B cell (primary cell): ENCODE measurements around the gene PSMG3. TPM values are rescaled to one million over a fixed set of nuclear protein-coding genes. Genes with fewer than 3 reads are reported as not detected.

ENCODE experiments used
- ATAC-seq: fragments of 200-7000 bp; cut with Tn5 transposase; one replicate; pipeline ENCODE4 v1.10.0; 2021; ENCODE audit warnings: low read depth, mild to moderate bottlenecking, moderate number of reproducible peaks, moderate library complexity
- CTCF ChIA-PET: fragments of 350-600 bp; sonication (Branson Sonifier 250); formaldehyde crosslinking; loops from one replicate; lab custom pipeline; 2021; ENCODE audit warnings: antibody characterized with exemption, inconsistent platforms; lab: Charles Lee
- POLR2A ChIA-PET: fragments of 350-600 bp; sonication (Branson Sonifier 250); formaldehyde crosslinking; loops from one replicate; lab custom pipeline; 2021; ENCODE audit warnings: antibody characterized with exemption; lab: Charles Lee
- DNase-seq: peaks from one replicate; pipeline ENCODE4 v3.0.0; 2013
- H2AFZ ChIP-seq: 2 replicates; pipeline ENCODE4 v1.6.1; 2012; ENCODE audit warnings: mild to moderate bottlenecking, low read depth, low read length; ENCODE audit not compliant: insufficient read depth, poor library complexity, severe bottlenecking
- H3K27ac ChIP-seq, 2 donors: 1 replicate in 1 of 2; 2 replicates in 1 of 2; pipeline ENCODE4 v1.5.1; 2012 to 2013; ENCODE audit warnings: low read length in 2 of 2, mild to moderate bottlenecking in 2 of 2, moderate library complexity in 1 of 2
- H3K27me3 ChIP-seq, 4 experiments: fragments of 200-600 bp in 1 of 4; sonication (generic) in 1 of 4; replicated peaks in 1 of 4; 1 replicate in 2 of 4; 2 replicates in 2 of 4; pipeline versions ENCODE4 v1.6.1 to v1.7.0; 2013 to 2016; ENCODE audit warnings: low read length in 3 of 4, mild to moderate bottlenecking in 2 of 4, mixed read lengths in 1 of 4, moderate library complexity in 1 of 4; ENCODE audit not compliant: insufficient read depth in 4 of 4, control insufficient read depth in 3 of 4; ENCODE audit errors: control extremely low read depth in 1 of 4
- H3K36me3 ChIP-seq, 2 experiments: replicated peaks in 1 of 2; 1 replicate in 1 of 2; 2 replicates in 1 of 2; pipeline versions ENCODE4 v1.6.1 to v1.7.1; 2013; ENCODE audit warnings: low read length in 1 of 2; ENCODE audit not compliant: insufficient read depth in 2 of 2, control insufficient read depth in 1 of 2; ENCODE audit errors: control extremely low read depth in 1 of 2, extremely low read depth in 1 of 2
- H3K4me1 ChIP-seq, 2 donors: fragments of 200-600 bp in 1 of 2; sonication (generic) in 1 of 2; 1 replicate in 1 of 2; 2 replicates in 1 of 2; pipeline versions ENCODE4 v1.5.1 to v1.6.1; 2013 to 2017; ENCODE audit warnings: low read length in 2 of 2; ENCODE audit not compliant: control insufficient read depth in 2 of 2, insufficient read depth in 2 of 2
- H3K4me2 ChIP-seq: replicated peaks from 2 replicates; pipeline ENCODE3; 2012; ENCODE audit warnings: mild to moderate bottlenecking, low read depth, low read length; ENCODE audit not compliant: poor library complexity, severe bottlenecking
- H3K4me3 ChIP-seq, 5 experiments: fragments of 200-600 bp in 1 of 5; sonication (generic) in 1 of 5; 1 replicate in 3 of 5; 2 replicates in 2 of 5; pipeline versions ENCODE4 v1.5.1 to v1.7.0; 2011 to 2016; ENCODE audit warnings: low read length in 4 of 5, mild to moderate bottlenecking in 4 of 5, low read depth in 2 of 5, control low read depth in 1 of 5, moderate library complexity in 1 of 5; ENCODE audit not compliant: insufficient read depth in 1 of 5; ENCODE audit errors: control extremely low read depth in 1 of 5, extremely low read depth in 1 of 5
- H3K79me2 ChIP-seq: fragments of 200-600 bp; sonication (generic); one replicate; pipeline ENCODE4 v1.6.0; 2016; ENCODE audit warnings: low read length; ENCODE audit not compliant: control insufficient read depth, insufficient read depth
- H3K9ac ChIP-seq: fragments of 200-600 bp; sonication (generic); 2 replicates; pipeline ENCODE4 v1.6.1; 2017; ENCODE audit warnings: mild to moderate bottlenecking, low read length, moderate library complexity
- H3K9me3 ChIP-seq, 3 donors: one replicate each; pipeline versions ENCODE4 v1.6.1 to v1.7.1; 2013; ENCODE audit warnings: low read length in 2 of 3; ENCODE audit not compliant: control insufficient read depth in 2 of 3, insufficient read depth in 1 of 3; ENCODE audit errors: control extremely low read depth in 1 of 3
- H4K20me1 ChIP-seq: 2 replicates; pipeline ENCODE4 v1.6.0; 2012; ENCODE audit warnings: mild to moderate bottlenecking, low read length; ENCODE audit not compliant: insufficient read depth, control insufficient read depth, poor library complexity, severe bottlenecking
- H3K27ac Mint-ChIP-seq: one replicate; pipeline ENCODE4 v1.8.0; 2021; ENCODE audit warnings: mixed read lengths
- H3K27me3 Mint-ChIP-seq: one replicate; pipeline ENCODE4 v1.8.0; 2021; ENCODE audit warnings: mixed read lengths
- H3K4me1 Mint-ChIP-seq: one replicate; pipeline ENCODE4 v1.8.0; 2021; ENCODE audit warnings: mixed read lengths
- H3K4me3 Mint-ChIP-seq: one replicate; pipeline ENCODE4 v1.8.0; 2021; ENCODE audit warnings: mixed read lengths
- H3K9me3 Mint-ChIP-seq: one replicate; pipeline ENCODE4 v1.8.0; 2022; ENCODE audit warnings: mixed read lengths; ENCODE audit not compliant: insufficient read depth
- CTCF ChIP-seq: fragments of 200-600 bp; IDR thresholded peaks from one replicate; pipeline ENCODE4 v1.8.0; 2022; ENCODE audit warnings: antibody characterized with exemption, mild to moderate bottlenecking
- EZH2 ChIP-seq: IDR thresholded peaks from 2 replicates; pipeline ENCODE4 v1.6.1; 2012; ENCODE audit warnings: borderline replicate concordance, low read depth, mild to moderate bottlenecking, moderate library complexity, low read length; ENCODE audit not compliant: insufficient read depth, poor library complexity, severe bottlenecking
- WGBS: methylation state at CpG from one replicate; pipeline ENCODE4 v1.1.5; 2013; ENCODE audit warnings: missing lambda C conversion rate; ENCODE audit not compliant: insufficient coverage; 5-methylcytosine and 5-hydroxymethylcytosine counted together
- intact Hi-C: fragments of 100-400 bp; cut with micrococcal nuclease; formaldehyde crosslinking; loops from one replicate; pipeline ENCODE4 v1.10.0; 2022
- polyA plus RNA-seq: library from polyadenylated mRNA; depleted of rRNA; stranded (reverse); fragments of >200 nt; gene quantifications from 2 replicates; pipeline ENCODE4 v1.2.3, GENCODE V29; 2012
- total RNA-seq, 2 donors: library from RNA; stranded (reverse); fragments of 120-200 nt in 1 of 2; gene quantifications; 1 replicate in 1 of 2; 2 replicates in 1 of 2; pipeline versions ENCODE4 v1.2.3 to v1.2.4, GENCODE V29; 2013 to 2022

Gene PSMG3
- total and polyA plus RNA-seq, 2 donors (not counting 1 experiment from before 2014, with no cell fraction given), result 27.4 to 75.7 TPM

- no peaks in the 10 kb centered on the region for H3K9me3 Mint-ChIP-seq
- WGBS, result 100% methylated on average over 1 of the region's 2 CpGs
- no peak overlapping the region for H3K9ac ChIP-seq
- intact Hi-C loops, result no loop called here
- no peaks in the 10 kb centered on the region for H4K20me1 ChIP-seq
- no peak overlapping the region for H3K4me3 Mint-ChIP-seq
- no peaks in the 10 kb centered on the region for H3K4me1 ChIP-seq
- ChIA-PET CTCF (no interaction called here), POLR2A (no interaction called here)
- TF ChIP-seq EZH2 (no peak), CTCF (no peak)
- no peak overlapping the region for H3K27ac Mint-ChIP-seq
- ATAC-seq (no peak), DNase-seq (no peak)
- H3K4me1 Mint-ChIP-seq, result no peaks in the 10 kb centered on the region
- H3K27ac ChIP-seq, result no peak overlapping the region
- no peaks in the 10 kb centered on the region for H3K79me2 ChIP-seq
- peaks cover 15% of the 10 kb centered on the region for H3K27me3 Mint-ChIP-seq
- H2AFZ ChIP-seq, result no peak overlapping the region
- H3K27me3 ChIP-seq, result peaks cover 0 to 4% (median 0%) of the 10 kb centered on the region in 4 experiments
- H3K4me2 ChIP-seq, result no peak overlapping the region
- H3K36me3 ChIP-seq, result no peaks in the 10 kb centered on the region
- H3K4me3 ChIP-seq, result no peak overlapping the region
- H3K9me3 ChIP-seq, result peaks cover 0 to 3% (median 0%) of the 10 kb centered on the region in 3 donors
These were observed 34.6 kb upstream of the PSMG3 start for GRCh38 chr7:1604383-1604782.

GRCh38 chr7:1603346-1604225, 33.8 kb upstream of the PSMG3 start:
- WGBS, result 91% methylated on average over 41 of the region's 41 CpGs
- Histone ChIP-seq H3K9ac (no peak overlapping the region), H3K27ac (no peak overlapping the region), H4K20me1 (no peaks in the 10 kb centered on the region), H2AFZ (no peak overlapping the region), H3K4me2 (no peak overlapping the region), H3K4me3 (no peak overlapping the region), H3K36me3 (no peaks in the 10 kb centered on the region), H3K27me3 (peaks cover 0 to 4% (median 0%) of the 10 kb centered on the region in 4 experiments), H3K9me3 (peaks cover 0 to 7% (median 0%) of the 10 kb centered on the region in 3 donors), H3K4me1 (no peaks in the 10 kb centered on the region), H3K79me2 (no peaks in the 10 kb centered on the region)
- H3K9me3 Mint-ChIP-seq, result no peaks in the 10 kb centered on the region
- H3K27me3 Mint-ChIP-seq, result peaks cover 10% of the 10 kb centered on the region
- no peak for ATAC-seq
- POLR2A ChIA-PET, result no interaction called here
- DNase-seq, result no peak
- H3K27ac Mint-ChIP-seq, result no peak overlapping the region
- CTCF ChIA-PET, result no interaction called here
- TF ChIP-seq CTCF (no peak), EZH2 (no peak)
- no peaks in the 10 kb centered on the region for H3K4me1 Mint-ChIP-seq
- intact Hi-C loops, result no loop called here
- H3K4me3 Mint-ChIP-seq, result no peak overlapping the region
